HEK293T (cell line): ENCODE results near the gene ZNF503.

Experiments used
- BHLHE40 ChIP-seq: fragments of 450-650 bp; IDR thresholded peaks from 2 replicates; pipeline ENCODE4 v1.6.1; 2016; ENCODE audit warnings: mild to moderate bottlenecking, moderate library complexity, borderline replicate concordance
- SP1 ChIP-seq: fragments of 450-650 bp; IDR thresholded peaks from 2 replicates; pipeline ENCODE4 v1.6.1; 2017

GRCh38 chr10:75395932-75396630, 5.5 kb downstream of the ZNF503 start:
- TF ChIP-seq BHLHE40, result no peak
- no peak for TF ChIP-seq SP1
